GDM1 (cell line): ENCODE results near the gene NTM.

ENCODE experiments used
- DNase-seq: peaks from one replicate; lab custom pipeline; 2025; lab: John Stamatoyannopoulos, UW

NTM gene

GRCh38 chr11:131866535-131867400 lies 496.4 kb downstream of the NTM start:
- DNase-seq: no peak

GRCh38 chr11:131867457-131868257 lies 497.2 kb downstream of the NTM start:
- peak; percentile 31 for DNase-seq

- DNase-seq: no peak
Observed at GRCh38 chr11:131868629-131869507, 498.5 kb downstream of the NTM start.

- DNase-seq: no peak
Observed at GRCh38 chr11:131870305-131870704, 499.9 kb downstream of the NTM start.

- no peak for DNase-seq
Observed at GRCh38 chr11:131871006-131871405, 500.6 kb downstream of the NTM start.

GRCh38 chr11:131874070-131874469 lies 503.7 kb downstream of the NTM start:
- DNase-seq: no peak

- no peak for DNase-seq
Observed at GRCh38 chr11:131875611-131876010, 505.2 kb downstream of the NTM start.

- no peak for DNase-seq
Observed at GRCh38 chr11:131877246-131877942, 507.0 kb downstream of the NTM start.

- no peak for DNase-seq
Observed at GRCh38 chr11:131880316-131880715, 509.9 kb downstream of the NTM start.

GRCh38 chr11:131880976-131881375 lies 510.6 kb downstream of the NTM start:
- DNase-seq: no peak

- DNase-seq: no peak
Observed at GRCh38 chr11:131883332-131883731, 512.9 kb downstream of the NTM start.

GRCh38 chr11:131884461-131885073 lies 514.2 kb downstream of the NTM start:
- DNase-seq: no peak

- DNase-seq: no peak
Observed at GRCh38 chr11:131885431-131885830, 515.0 kb downstream of the NTM start.

GRCh38 chr11:131886201-131886600 lies 515.8 kb downstream of the NTM start:
- no peak for DNase-seq

- no peak for DNase-seq
Observed at GRCh38 chr11:131888230-131888855, 517.9 kb downstream of the NTM start.

- no peak for DNase-seq
Observed at GRCh38 chr11:131889146-131889577, 518.7 kb downstream of the NTM start.

- no peak for DNase-seq
Observed at GRCh38 chr11:131889760-131890581, 519.6 kb downstream of the NTM start.

- no peak for DNase-seq
Observed at GRCh38 chr11:131893103-131893890, 522.9 kb downstream of the NTM start.

- DNase-seq: no peak
Observed at GRCh38 chr11:131893988-131894387, 523.6 kb downstream of the NTM start.
